Globus pallidus (tissue), 1 donor: Measurements from ENCODE around the gene ZNF283.

Experiments
- DNase-seq: peaks from one replicate; pipeline ENCODE4 v3.0.0-alpha.2; 2015; ENCODE audit warnings: low spot score

The ZNF283 gene

GRCh38 chr19:43826787-43827754, at the start of gene ZNF283:
ZNF283 (plus strand) TSS chr19:43827321; CDS start chr19:43833505, 6,184 bp downstream.
- DNase-seq: peak; percentile 90

- no peak for DNase-seq
Observed at GRCh38 chr19:43778651-43779050, 48.5 kb upstream of the ZNF283 start.

GRCh38 chr19:43779147-43779819, 47.8 kb upstream of the ZNF283 start:
- DNase-seq: no peak

GRCh38 chr19:43779820-43780219, 47.3 kb upstream of the ZNF283 start:
- DNase-seq: no peak

GRCh38 chr19:43780706-43781525, 46.2 kb upstream of the ZNF283 start, which contains the start of gene KCNN4:
KCNN4 (minus strand) TSS chr19:43780973; CDS start chr19:43780861, 112 bp downstream.
- no peak for DNase-seq

GRCh38 chr19:43781630-43782310, 45.4 kb upstream of the ZNF283 start:
- DNase-seq: no peak

- no peak for DNase-seq
Observed at GRCh38 chr19:43782311-43782660, 44.8 kb upstream of the ZNF283 start.

- no peak for DNase-seq
Observed at GRCh38 chr19:43782689-43783231, 44.4 kb upstream of the ZNF283 start.

- no peak for DNase-seq
Observed at GRCh38 chr19:43783636-43784035, 43.5 kb upstream of the ZNF283 start.

GRCh38 chr19:43784241-43784980, 42.7 kb upstream of the ZNF283 start:
- no peak for DNase-seq

GRCh38 chr19:43784981-43785808, 41.9 kb upstream of the ZNF283 start:
- DNase-seq: peak; percentile 55

- DNase-seq: no peak
Observed at GRCh38 chr19:43786665-43787064, 40.5 kb upstream of the ZNF283 start.

- no peak for DNase-seq
Observed at GRCh38 chr19:43789029-43789428, 38.1 kb upstream of the ZNF283 start.

GRCh38 chr19:43790587-43790986, 36.5 kb upstream of the ZNF283 start:
- no peak for DNase-seq

GRCh38 chr19:43797118-43797517, 30.0 kb upstream of the ZNF283 start:
- DNase-seq: no peak

GRCh38 chr19:43797556-43797955, 29.6 kb upstream of the ZNF283 start:
- no peak for DNase-seq

GRCh38 chr19:43798026-43798545, 29.0 kb upstream of the ZNF283 start:
- no peak for DNase-seq

GRCh38 chr19:43798546-43799409, 28.3 kb upstream of the ZNF283 start:
- DNase-seq: no peak
